Measurements from ENCODE around the gene RHEB.

RHEB gene

GRCh38 chr7:151503902-151504714 lies 15.6 kb downstream of the RHEB start:
- no peak for DNase-seq (ENCODE audit: low read depth)

- no peak for DNase-seq (ENCODE audit: low read depth)
These were observed 18.0 kb downstream of the RHEB start for GRCh38 chr7:151501676-151502075.

- DNase-seq (ENCODE audit: low read depth) = no peak
These were observed 21.2 kb downstream of the RHEB start for GRCh38 chr7:151498495-151498894.

DNA sequence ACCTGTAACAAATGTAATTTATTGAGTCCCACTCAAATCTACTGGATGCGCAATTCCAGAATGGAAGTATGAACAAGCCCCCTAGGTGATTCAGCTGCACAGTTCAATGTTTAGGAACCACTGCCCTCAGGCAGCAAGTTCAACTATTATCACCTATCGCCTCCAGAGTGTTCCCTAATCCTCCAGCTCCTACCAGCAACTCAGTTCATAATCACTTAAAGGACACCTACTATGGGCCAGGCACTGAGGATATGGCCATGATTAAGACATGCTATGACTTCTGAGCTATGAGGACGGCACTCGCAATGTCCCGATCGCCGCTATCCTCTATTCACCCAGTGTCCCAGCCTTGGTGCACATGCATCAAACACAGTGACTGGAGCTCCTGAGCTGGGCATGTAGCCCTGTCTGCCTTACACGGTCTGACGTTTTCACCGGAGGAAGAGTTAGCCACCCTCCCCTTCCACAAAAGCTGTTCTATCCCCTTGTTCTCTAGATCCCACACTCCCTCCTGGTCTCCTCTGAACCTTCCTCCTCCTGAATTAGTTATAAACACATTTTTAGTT lies 22.3 kb downstream of the RHEB start:
- DNase-seq (ENCODE audit: low read depth) = no peak

GRCh38 chr7:151495360-151495759 lies 24.3 kb downstream of the RHEB start:
- no peak for DNase-seq (ENCODE audit: low read depth)

DNA sequence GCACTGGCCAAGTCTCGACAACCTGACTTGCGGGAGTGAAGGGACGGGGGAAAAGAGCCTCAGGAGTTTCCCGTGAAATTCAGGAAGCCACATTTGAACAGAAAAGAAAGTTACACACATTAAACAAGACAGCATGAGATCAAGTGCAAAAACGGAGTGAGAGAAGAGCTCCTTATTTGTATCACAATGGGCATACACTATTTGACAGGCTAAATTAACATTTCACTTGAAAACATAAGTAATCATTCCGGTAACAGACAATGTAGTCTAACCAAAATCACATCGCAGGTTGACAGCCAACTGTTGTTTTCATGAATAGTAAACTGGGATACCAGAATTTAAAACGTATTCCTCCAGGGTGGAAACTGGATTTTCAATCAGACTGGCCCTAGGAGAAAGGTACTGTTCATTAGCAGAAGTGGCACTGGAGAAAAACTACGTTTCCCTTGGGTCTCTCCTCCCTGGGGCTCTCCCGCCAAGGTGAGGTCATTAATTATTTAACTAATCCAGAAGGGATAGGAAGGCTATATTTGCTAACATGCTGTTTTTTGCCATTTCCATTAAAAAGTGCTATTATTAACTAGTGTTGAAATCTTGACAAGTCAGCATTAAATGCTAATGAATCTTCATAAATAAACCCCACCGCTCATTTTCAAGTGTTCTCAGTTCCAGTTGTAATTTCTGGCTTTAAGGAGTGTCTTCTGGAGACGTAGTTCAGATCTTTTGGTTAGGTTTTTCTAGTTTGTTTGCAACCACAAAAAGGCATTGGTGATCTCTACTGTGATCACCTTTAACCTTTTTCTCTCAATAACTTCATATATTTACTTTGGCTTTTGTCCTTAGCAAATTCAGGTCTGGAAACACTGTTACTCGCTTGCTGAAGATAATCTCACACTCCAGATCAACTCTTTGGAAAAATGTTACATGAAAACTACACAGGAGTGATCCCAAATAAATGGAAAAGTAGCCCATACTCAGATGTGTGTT lies 25.1 kb downstream of the RHEB start:
- no peak for DNase-seq (ENCODE audit: low read depth)

DNA sequence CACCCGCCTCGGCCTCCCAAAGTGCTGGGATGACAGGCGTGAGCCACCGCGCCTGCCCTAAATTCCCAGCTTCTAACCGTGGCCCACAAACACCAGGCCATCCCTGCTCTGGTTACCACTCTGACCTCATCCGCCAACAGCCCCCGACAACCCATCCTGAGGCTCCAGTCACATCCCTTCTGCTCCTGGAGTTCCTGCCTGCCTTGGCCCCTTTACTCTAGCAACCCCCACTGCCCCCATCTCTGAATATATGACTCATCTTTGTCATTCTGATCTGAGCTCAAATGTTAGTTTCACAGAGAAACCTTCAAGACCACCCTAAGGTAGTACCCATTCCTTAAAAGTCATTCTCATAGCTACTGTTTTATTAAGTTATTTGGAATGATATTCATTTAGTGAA lies 26.6 kb downstream of the RHEB start:
- no peak for DNase-seq (ENCODE audit: low read depth)

- no peak for DNase-seq (ENCODE audit: low read depth)
These were observed 27.8 kb downstream of the RHEB start for GRCh38 chr7:151491859-151492258.

DNA sequence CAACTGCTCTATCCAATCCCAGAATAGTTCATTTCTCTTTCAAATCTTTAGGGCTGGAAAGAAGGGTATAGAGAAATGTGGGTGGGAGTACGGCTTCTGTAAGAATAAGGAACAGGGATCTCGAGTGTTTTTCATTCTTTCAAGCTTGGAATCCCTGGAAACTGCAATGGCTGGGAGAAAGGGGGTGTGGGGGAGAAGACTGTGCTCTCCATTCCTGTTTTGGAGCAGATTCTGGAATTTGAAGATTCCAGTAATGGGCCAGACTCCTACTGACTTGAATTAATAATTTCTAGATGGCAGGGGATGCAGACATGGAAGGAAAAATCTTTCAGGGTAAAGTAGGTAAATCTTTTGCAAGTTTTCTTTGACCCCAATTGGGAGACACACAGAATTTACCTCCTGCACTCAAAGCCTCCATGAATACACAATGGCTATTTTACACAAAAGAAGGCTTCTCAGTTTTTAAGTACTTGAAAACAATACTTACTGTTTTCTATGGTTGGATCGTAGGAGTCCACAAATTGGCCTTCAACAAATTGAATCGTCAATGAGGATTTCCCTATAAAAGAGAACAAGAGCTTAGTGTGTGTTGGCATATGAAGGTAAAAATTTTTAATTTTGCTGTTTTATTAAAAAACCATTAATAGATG lies 29.1 kb downstream of the RHEB start:
- DNase-seq (ENCODE audit: low read depth) = no peak

DNA sequence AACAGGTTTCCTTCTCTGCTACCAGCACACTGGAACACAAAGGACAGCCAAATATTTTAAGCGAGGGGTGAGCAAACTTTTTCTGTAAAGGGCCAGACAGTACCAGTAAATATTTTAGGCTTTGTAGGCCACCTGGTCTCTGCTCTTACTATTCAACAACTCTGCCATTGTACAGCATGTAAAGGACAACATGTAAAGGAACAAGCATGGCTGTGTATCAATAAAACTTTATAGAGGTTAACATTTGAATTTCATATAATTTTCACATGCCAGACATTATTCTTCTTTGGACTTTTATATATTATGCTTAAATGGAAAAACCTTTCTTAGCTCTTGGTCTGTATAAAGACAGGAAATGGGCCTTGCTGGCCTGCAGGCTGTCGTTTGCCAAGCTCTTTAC lies 30.2 kb downstream of the RHEB start:
- DNase-seq (ENCODE audit: low read depth) = no peak

GRCh38 chr7:151488096-151488495 lies 31.6 kb downstream of the RHEB start:
- DNase-seq (ENCODE audit: low read depth) = no peak

DNA sequence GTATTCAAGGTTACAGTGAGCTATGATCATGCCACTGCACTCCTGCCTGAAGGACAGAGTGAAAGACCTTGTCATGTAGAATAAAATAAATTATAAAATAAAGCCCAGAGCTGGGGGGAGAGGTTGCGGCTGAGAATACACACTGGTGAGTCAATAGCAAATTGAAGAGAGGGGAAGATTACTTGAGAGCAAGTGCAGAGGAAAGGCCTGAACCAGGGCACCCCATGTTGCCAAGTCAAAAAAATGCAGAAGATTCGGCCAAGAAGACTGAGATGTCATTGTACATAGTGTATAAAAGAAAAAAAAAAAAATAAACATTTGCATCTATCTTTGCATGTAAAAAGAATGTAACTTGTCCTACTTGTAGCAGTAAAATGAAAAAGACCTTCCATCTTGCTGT lies 32.5 kb downstream of the RHEB start:
- no peak for DNase-seq (ENCODE audit: low read depth)

- DNase-seq (ENCODE audit: low read depth) = no peak
These were observed 33.6 kb downstream of the RHEB start for GRCh38 chr7:151486074-151486473.

GRCh38 chr7:151484971-151485707 lies 34.6 kb downstream of the RHEB start:
- no peak for DNase-seq (ENCODE audit: low read depth)

- DNase-seq (ENCODE audit: low read depth) = no peak
These were observed 36.0 kb downstream of the RHEB start for GRCh38 chr7:151483711-151483983.

DNA sequence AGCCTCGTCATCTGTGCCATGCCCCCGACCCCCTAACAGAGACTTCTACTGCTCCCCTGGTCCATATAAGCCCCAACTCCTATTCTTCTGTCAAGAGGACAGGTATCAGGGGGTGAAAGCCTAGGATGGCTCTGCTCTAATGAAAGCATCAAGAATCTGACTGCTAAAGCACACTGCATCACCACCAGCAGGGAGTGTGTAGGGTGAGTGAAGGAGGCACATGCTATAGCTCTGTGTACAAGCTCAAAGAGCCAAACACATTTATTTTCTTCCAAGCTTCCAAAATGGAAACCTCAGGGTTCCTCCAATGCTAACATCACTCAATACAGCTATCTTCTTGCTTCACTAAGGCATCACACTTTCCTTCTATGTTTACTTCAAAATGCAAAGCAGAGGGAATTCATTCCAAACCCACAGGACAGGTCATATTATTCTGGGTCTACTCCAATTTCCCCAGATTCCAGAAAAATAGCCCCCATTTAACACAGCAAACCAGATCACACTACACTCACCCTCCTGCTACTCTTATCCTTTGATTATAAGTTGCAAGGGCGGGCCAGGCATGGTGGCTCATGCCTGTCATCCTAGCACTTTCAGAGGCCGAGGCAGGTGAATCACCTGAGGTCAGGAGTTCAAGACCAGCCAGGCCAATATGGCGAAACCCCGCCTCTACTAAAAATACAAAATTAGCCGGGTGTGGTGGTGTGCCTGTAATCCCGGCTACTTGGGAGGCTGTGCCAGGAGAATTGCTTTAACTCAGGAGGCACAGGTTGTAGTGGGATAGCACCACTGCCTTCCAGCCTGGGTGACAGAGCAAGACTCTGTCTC lies 36.6 kb downstream of the RHEB start:
- no peak for DNase-seq (ENCODE audit: low read depth)

DNA sequence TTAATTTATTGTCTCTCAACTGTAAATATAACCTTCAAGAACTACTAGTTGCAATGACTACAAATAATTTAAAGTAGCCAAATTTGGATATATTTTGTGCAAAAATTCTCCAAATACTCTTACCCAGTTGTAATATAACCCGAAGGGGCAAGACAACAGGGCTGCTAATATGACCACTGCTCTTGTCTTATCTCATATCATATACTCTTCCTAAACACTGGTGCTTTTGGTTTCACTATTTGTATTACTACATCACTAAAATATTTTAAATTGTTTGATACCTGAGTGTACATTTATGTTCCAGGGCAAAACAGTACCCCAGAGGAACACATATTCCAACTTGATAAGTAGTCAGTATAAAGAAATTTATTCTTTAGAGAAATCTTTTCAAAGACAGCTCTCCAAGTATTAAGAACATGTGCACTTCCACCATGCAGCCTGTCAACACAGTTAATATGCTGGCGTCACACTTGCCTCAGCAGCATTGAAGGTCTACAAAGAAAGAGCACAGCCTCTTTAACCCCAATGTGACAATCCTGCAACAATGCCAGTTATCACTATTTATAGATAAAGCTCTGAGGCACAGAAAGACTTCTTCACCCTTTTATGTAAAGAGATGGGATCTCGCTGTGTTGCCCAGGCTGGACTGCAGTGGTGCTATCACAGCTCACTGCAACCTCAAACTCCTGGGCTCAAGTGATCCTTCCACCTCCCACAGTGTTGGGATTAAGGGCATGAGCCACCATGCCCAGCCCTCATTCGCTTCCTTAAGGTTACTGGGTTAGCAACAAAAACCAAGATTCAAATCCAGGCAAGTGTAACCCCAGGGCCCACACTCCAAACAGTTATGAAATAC lies 37.8 kb downstream of the RHEB start:
- no peak for DNase-seq (ENCODE audit: low read depth)

DNA sequence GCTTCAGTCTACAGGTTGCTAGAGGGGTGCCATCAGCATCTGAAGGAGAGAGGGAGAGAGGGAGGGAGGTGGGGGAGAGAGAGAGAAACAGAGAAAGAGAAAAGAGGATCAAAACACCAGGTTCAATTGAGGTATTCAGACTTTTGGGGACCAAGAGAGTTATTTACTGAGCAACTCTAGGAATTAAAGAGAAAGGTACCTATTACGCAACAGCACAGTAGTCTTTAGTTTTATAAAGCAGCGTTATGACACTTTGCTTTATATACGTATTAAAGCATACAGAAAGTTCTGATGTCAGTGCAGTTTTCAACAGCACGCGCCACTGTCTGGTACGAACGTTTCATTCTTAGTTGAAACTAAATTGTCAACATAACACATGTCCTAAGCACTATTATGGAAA lies 41.8 kb downstream of the RHEB start:
- DNase-seq (ENCODE audit: low read depth) = no peak

DNA sequence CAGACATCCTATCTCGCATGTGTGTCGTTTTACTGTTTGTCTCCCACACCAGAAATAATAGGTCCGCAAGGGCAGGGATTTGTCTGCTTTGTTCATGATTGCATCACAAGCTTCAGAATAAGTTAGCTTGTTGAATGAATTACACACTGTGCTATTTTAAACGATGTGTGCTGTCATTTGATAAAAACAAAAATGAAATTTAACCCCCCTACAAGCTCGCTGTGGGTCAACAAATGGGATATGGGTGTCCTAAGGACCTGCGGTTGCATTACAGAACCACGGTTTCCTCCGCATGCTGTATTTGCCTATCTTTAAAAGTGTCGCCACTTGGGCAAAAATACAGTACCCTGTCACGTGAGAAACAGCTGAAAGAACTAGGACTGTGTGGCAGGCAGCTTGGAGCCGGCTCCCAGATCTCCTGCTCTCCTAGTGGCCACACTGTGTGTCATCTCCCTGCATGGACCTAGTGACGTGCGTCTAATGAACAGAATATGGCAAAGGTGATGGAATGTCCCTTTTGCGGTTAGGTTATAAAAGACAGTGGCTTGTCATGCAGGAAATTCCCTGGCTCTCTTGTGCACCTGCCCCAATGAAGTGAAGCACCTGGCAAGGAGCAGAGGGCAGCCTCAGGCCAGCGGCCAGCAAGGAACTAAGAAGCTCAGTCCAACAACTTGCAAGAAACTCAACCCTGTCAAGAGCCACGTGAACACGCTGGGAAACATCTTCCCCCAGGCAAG lies 46.9 kb downstream of the RHEB start:
- DNase-seq (ENCODE audit: low read depth) = no peak
